Ishikawa (cell line): ENCODE results near the gene FRAT1.

Experiments
- EGR1 ChIP-seq: IDR thresholded peaks from 2 replicates; pipeline ENCODE4 v1.6.1; 2012
- EP300 ChIP-seq: IDR thresholded peaks from 2 replicates; pipeline ENCODE4 v1.6.1; 2012; ENCODE audit warnings: borderline replicate concordance
- FOXM1 ChIP-seq: IDR thresholded peaks from 2 replicates; pipeline ENCODE4 v1.6.1; 2012; ENCODE audit warnings: low read depth, borderline replicate concordance
- MAX ChIP-seq: IDR thresholded peaks from 2 replicates; pipeline ENCODE4 v1.6.1; 2012
- REST ChIP-seq: IDR thresholded peaks from 2 replicates; pipeline ENCODE4 v1.6.1; 2012; ENCODE audit warnings: low read depth, mild to moderate bottlenecking
- TAF1 ChIP-seq: IDR thresholded peaks from 2 replicates; pipeline ENCODE4 v1.6.1; 2012; ENCODE audit warnings: low read depth, mild to moderate bottlenecking

GRCh38 chr10:97336942-97337831, 18.1 kb downstream of the FRAT1 start:
- TF ChIP-seq EP300, result no peak
- no peak for TF ChIP-seq REST
- TF ChIP-seq FOXM1, result no peak
- TF ChIP-seq EGR1, result no peak
- no peak for TF ChIP-seq TAF1
- no peak; the same call in 1 of the 2 replicates for TF ChIP-seq MAX
